Measurements from ENCODE around the gene ELAPOR2. TPM values are rescaled to one million over a fixed set of nuclear protein-coding genes. Genes with fewer than 3 reads are reported as not detected.

Gene ELAPOR2
- total RNA-seq, 6 donors from 2014 or later: 25.4 to 107 (median 71.0) TPM

GRCh38 chr7:87075671-87076404 lies 16.4 kb upstream of the ELAPOR2 start:
- 72 to 73% methylated on average over 2 of the region's 2 CpGs for WGBS, 2 donors
- no peaks in the 10 kb centered on the region for H3K4me1 ChIP-seq
- no peak for DNase-seq
- TF ChIP-seq POLR2AphosphoS5 (IDR thresholded peaks at IDR 0.05): no peak
- no peak for TF ChIP-seq POLR2A (IDR thresholded peaks at IDR 0.05)
- TF ChIP-seq CTCF (IDR thresholded peaks at IDR 0.05): no peak
- TF ChIP-seq EP300 (IDR thresholded peaks at IDR 0.05): no peak
- H3K9me3 ChIP-seq: no peaks in the 10 kb centered on the region
- H3K36me3 ChIP-seq: no peaks in the 10 kb centered on the region
- ATAC-seq (ENCODE audit: low FRiP score in 2 of 2): no peak
- H3K27ac ChIP-seq: no peak overlapping the region
- H3K4me3 ChIP-seq: no peak overlapping the region
- H3K27me3 ChIP-seq: no peaks in the 10 kb centered on the region

GRCh38 chr7:87067788-87068187 lies 8.3 kb upstream of the ELAPOR2 start:
- Histone ChIP-seq H3K27me3 (no peaks in the 10 kb centered on the region), H3K27ac (no peak overlapping the region), H3K36me3 (no peaks in the 10 kb centered on the region), H3K4me3 (no peak overlapping the region), H3K4me1 (no peaks in the 10 kb centered on the region), H3K9me3 (no peaks in the 10 kb centered on the region)
- DNase-seq (no peak), ATAC-seq (ENCODE audit: low FRiP score in 2 of 2) (no peak)
- TF ChIP-seq POLR2A (IDR thresholded peaks at IDR 0.05) (no peak), POLR2AphosphoS5 (IDR thresholded peaks at IDR 0.05) (no peak), CTCF (IDR thresholded peaks at IDR 0.05) (no peak), EP300 (IDR thresholded peaks at IDR 0.05) (no peak)

- TF ChIP-seq POLR2A (IDR thresholded peaks at IDR 0.05) (no peak), POLR2AphosphoS5 (IDR thresholded peaks at IDR 0.05) (no peak), EP300 (IDR thresholded peaks at IDR 0.05) (no peak), CTCF (IDR thresholded peaks at IDR 0.05) (no peak)
- Histone ChIP-seq H3K9me3 (no peaks in the 10 kb centered on the region), H3K4me1 (peaks cover 4 to 17% (median 10%) of the 10 kb centered on the region in 4 donors), H3K36me3 (no peaks in the 10 kb centered on the region), H3K27ac (peak overlapping the region in 2 of 4 donors; percentile 55 to 89), H3K4me3 (peak overlapping the region in 2 of 4 donors; percentile 74 to 84), H3K27me3 (peaks cover 0 to 5% (median 0%) of the 10 kb centered on the region in 4 donors)
- WGBS, 2 donors: 70 to 84% methylated on average over 2 of the region's 2 CpGs
- ATAC-seq (ENCODE audit: low FRiP score in 2 of 2): no peak
- no peak for DNase-seq
Observed at GRCh38 chr7:87060288-87060537, 759 bp upstream of the ELAPOR2 start.

GRCh38 chr7:87058744-87059524 lies 520 bp downstream of the ELAPOR2 start:
- Histone ChIP-seq H3K4me1 (peaks cover 4 to 17% (median 10%) of the 10 kb centered on the region in 4 donors), H3K36me3 (no peaks in the 10 kb centered on the region), H3K27ac (peak overlapping the region; percentile 51 to 89 (median 66)), H3K9me3 (no peaks in the 10 kb centered on the region), H3K4me3 (peak overlapping the region; percentile 49 to 88 (median 79)), H3K27me3 (peaks cover 0 to 5% (median 0%) of the 10 kb centered on the region in 4 donors)
- DNase-seq (peak in 1 of 2 donors; percentile 21), ATAC-seq (ENCODE audit: low FRiP score in 2 of 2) (peak; percentile 49 to 67)
- WGBS, 2 donors: 0 to 3% methylated on average over 6 to 23 of the region's 40 CpGs
- TF ChIP-seq POLR2A (IDR thresholded peaks at IDR 0.05) (peak in 1 of 4 donors; percentile 24), CTCF (IDR thresholded peaks at IDR 0.05) (no peak)
